ENCODE results near the gene ZNF420. TPM values are rescaled to one million over a fixed set of nuclear protein-coding genes. Genes with fewer than 3 reads are reported as not detected.

The ZNF420 gene
- total and polyA plus RNA-seq, 4 donors: 2.0 to 5.2 (median 3.4) TPM

- peaks cover 0 to 26% (median 11%) of the 10 kb centered on the region in 4 donors for H3K36me3 ChIP-seq (ENCODE audit: control insufficient read depth in 4 of 4, insufficient read depth in 3 of 4, low read depth in 1 of 4, low read length in 3 of 4)
- DNase-seq (ENCODE audit: low spot score): no peak
- WGBS: 100% methylated on average over 2 of the region's 2 CpGs
- TF ChIP-seq ATF3 (IDR thresholded peaks at IDR 0.05) (no peak), FOXA1 (IDR thresholded peaks at IDR 0.05) (no peak), REST (IDR thresholded peaks at IDR 0.05) (no peak)
- no peaks in the 10 kb centered on the region for H3K27me3 ChIP-seq (ENCODE audit: control insufficient read depth in 4 of 4, insufficient read depth in 4 of 4, low read length in 3 of 4)
- no peak overlapping the region for H3K9ac ChIP-seq (ENCODE audit: low read depth in 1 of 2, low read length in 2 of 2)
- peaks cover 5 to 39% (median 17%) of the 10 kb centered on the region in 4 donors for H3K9me3 ChIP-seq (ENCODE audit: control insufficient read depth in 4 of 4, low read length in 3 of 4)
- H3K4me1 ChIP-seq (ENCODE audit: control insufficient read depth in 4 of 4, insufficient read depth in 4 of 4, low read length in 3 of 4): peaks cover 3 to 13% (median 8%) of the 10 kb centered on the region in 4 donors
- H3K4me3 ChIP-seq (ENCODE audit: low read depth in 1 of 3, low read length in 3 of 3): peak overlapping the region in 2 of 3 donors; percentile 12 to 16
- H3K27ac ChIP-seq (ENCODE audit: low read depth in 1 of 2, low read length in 2 of 2): no peak overlapping the region
Observed at GRCh38 chr19:37082307-37082706, 4.1 kb downstream of the ZNF420 start.

DNA sequence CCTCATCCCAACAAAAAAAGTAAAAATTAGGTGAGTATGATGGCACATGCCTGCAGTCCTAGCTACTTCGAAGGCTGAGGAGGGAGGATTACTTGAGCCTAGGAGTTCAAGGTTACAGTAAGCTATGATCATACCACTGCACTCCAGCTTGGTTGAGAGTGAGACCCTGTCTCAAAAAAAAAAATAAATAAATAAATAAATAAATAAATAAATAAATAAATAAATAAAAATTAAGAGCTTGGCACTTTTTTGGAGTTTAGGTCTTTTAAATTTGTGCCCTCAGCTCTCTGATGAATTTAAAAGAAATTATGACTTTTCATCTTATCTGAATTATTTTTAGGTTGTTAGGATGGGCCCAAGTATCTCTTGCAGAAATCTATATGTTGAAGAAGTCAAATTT is 8.9 kb downstream of the ZNF420 start:
- WGBS: 93% methylated on average over 1 of the region's 1 CpG
- H3K36me3 ChIP-seq (ENCODE audit: control insufficient read depth in 4 of 4, insufficient read depth in 3 of 4, low read depth in 1 of 4, low read length in 3 of 4): peaks cover 8 to 53% (median 43%) of the 10 kb centered on the region in 4 donors

More for the DNA sequence above, 8.9 kb downstream of the ZNF420 start:
- Histone ChIP-seq H3K9me3 (ENCODE audit: control insufficient read depth in 4 of 4, low read length in 3 of 4) (peaks cover 19 to 64% (median 32%) of the 10 kb centered on the region in 4 donors), H3K27me3 (ENCODE audit: control insufficient read depth in 4 of 4, insufficient read depth in 4 of 4, low read length in 3 of 4) (no peaks in the 10 kb centered on the region), H3K4me3 (ENCODE audit: low read depth in 1 of 3, low read length in 3 of 3) (peak overlapping the region in 1 of 3 donors; percentile 70), H3K27ac (ENCODE audit: low read depth in 1 of 2, low read length in 2 of 2) (no peak overlapping the region), H3K9ac (ENCODE audit: low read depth in 1 of 2, low read length in 2 of 2) (no peak overlapping the region), H3K4me1 (ENCODE audit: control insufficient read depth in 4 of 4, insufficient read depth in 4 of 4, low read length in 3 of 4) (no peaks in the 10 kb centered on the region)
- DNase-seq (ENCODE audit: low spot score): no peak
- TF ChIP-seq TAF1 (conservative IDR thresholded peaks at IDR 0.05): no peak
- no peak for TF ChIP-seq RAD21 (IDR thresholded peaks at IDR 0.05)
- no peak for TF ChIP-seq EGR1 (IDR thresholded peaks at IDR 0.05; ENCODE audit: low read depth in 2 of 2)
- TF ChIP-seq HNF4A (conservative IDR thresholded peaks at IDR 0.05): no peak
- TF ChIP-seq, protein P1, sequence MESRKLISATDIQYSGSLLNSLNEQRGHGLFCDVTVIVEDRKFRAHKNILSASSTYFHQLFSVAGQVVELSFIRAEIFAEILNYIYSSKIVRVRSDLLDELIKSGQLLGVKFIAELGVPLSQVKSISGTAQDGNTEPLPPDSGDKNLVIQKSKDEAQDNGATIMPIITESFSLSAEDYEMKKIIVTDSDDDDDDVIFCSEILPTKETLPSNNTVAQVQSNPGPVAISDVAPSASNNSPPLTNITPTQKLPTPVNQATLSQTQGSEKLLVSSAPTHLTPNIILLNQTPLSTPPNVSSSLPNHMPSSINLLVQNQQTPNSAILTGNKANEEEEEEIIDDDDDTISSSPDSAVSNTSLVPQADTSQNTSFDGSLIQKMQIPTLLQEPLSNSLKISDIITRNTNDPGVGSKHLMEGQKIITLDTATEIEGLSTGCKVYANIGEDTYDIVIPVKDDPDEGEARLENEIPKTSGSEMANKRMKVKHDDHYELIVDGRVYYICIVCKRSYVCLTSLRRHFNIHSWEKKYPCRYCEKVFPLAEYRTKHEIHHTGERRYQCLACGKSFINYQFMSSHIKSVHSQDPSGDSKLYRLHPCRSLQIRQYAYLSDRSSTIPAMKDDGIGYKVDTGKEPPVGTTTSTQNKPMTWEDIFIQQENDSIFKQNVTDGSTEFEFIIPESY (IDR thresholded peaks at IDR 0.05): no peak
- TF ChIP-seq JUND (IDR thresholded peaks at IDR 0.05): no peak
- no peak for TF ChIP-seq REST (IDR thresholded peaks at IDR 0.05)
- TF ChIP-seq YY1 (IDR thresholded peaks at IDR 0.05): no peak
- TF ChIP-seq, protein P2, sequence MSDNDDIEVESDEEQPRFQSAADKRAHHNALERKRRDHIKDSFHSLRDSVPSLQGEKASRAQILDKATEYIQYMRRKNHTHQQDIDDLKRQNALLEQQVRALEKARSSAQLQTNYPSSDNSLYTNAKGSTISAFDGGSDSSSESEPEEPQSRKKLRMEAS (IDR thresholded peaks at IDR 0.05): no peak
- TF ChIP-seq ATF3 (IDR thresholded peaks at IDR 0.05): no peak
- no peak for TF ChIP-seq GABPA (IDR thresholded peaks at IDR 0.05 in 1 of 2, conservative IDR thresholded peaks at IDR 0.05 in 1 of 2)
- TF ChIP-seq FOXA2 (IDR thresholded peaks at IDR 0.05): no peak
- no peak for TF ChIP-seq SP1 (IDR thresholded peaks at IDR 0.05)
- no peak for TF ChIP-seq RXRA (IDR thresholded peaks at IDR 0.05)
- TF ChIP-seq HNF4G (IDR thresholded peaks at IDR 0.05): no peak
- TF ChIP-seq NR2F2 (IDR thresholded peaks at IDR 0.05): no peak

Data from liver (tissue), 9 donors.